MCF 10A (cell line): ENCODE results near the gene CES3. TPM values are rescaled to one million over a fixed set of nuclear protein-coding genes. Genes with fewer than 3 reads are reported as not detected.

ENCODE experiments used
- BruUV-seq: library from RNA; stranded (reverse); fragments of 400-500 nt; replicated peaks from 2 replicates; lab custom pipeline; 2021; lab: Mats Ljungman, UMichigan
- CTCF ChIA-PET: fragments of 300-600 bp; sonication (Branson Sonifier 250); formaldehyde crosslinking; extraction: SDS; loops from one replicate; lab custom pipeline; 2021; ENCODE audit warnings: antibody characterized with exemption, inconsistent platforms; lab: Yijun Ruan, JAX
- POLR2A ChIA-PET: fragments of 300-600, 350-650 bp; sonication (Branson Sonifier 250); formaldehyde crosslinking; extraction: SDS; loops from one replicate; lab custom pipeline; 2020; ENCODE audit warnings: antibody characterized with exemption, inconsistent platforms; lab: Yijun Ruan, JAX
- DNase-seq: peaks from one replicate; pipeline ENCODE4 v3.0.0-alpha.2; 2018; ENCODE audit not compliant: unreplicated experiment
- H3K27ac Mint-ChIP-seq: one replicate; pipeline ENCODE4 v1.8.0; 2022; ENCODE audit warnings: mild to moderate bottlenecking, low read depth, mixed read lengths; ENCODE audit not compliant: unreplicated experiment
- H3K27me3 Mint-ChIP-seq: one replicate; pipeline ENCODE4 v1.8.0; 2022; ENCODE audit warnings: mixed read lengths; ENCODE audit not compliant: insufficient read depth, unreplicated experiment
- H3K36me3 Mint-ChIP-seq: one replicate; pipeline ENCODE4 v1.8.0; 2022; ENCODE audit warnings: mild to moderate bottlenecking, moderate library complexity, mixed read lengths; ENCODE audit not compliant: insufficient read depth, unreplicated experiment
- H3K4me1 Mint-ChIP-seq: one replicate; pipeline ENCODE4 v1.8.0; 2022; ENCODE audit warnings: mixed read lengths; ENCODE audit not compliant: insufficient read depth, unreplicated experiment
- H3K4me3 Mint-ChIP-seq: one replicate; pipeline ENCODE4 v1.8.0; 2022; ENCODE audit warnings: mild to moderate bottlenecking, moderate library complexity, mixed read lengths; ENCODE audit not compliant: unreplicated experiment
- H3K9me3 Mint-ChIP-seq: one replicate; pipeline ENCODE4 v1.8.0; 2022; ENCODE audit warnings: mixed read lengths; ENCODE audit not compliant: unreplicated experiment
- CTCF ChIP-seq: fragments of 200-600 bp; IDR thresholded peaks from one replicate; pipeline ENCODE4 v1.8.0; 2022; ENCODE audit warnings: antibody characterized with exemption, mild to moderate bottlenecking; ENCODE audit not compliant: unreplicated experiment
- intact Hi-C: fragments of 100-400 bp; cut with micrococcal nuclease; formaldehyde crosslinking; loops from 2 replicates; pipeline ENCODE4 v1.14.1; 2022
- total RNA-seq: library from RNA; stranded (reverse); gene quantifications from 2 replicates; pipeline ENCODE4 v1.2.3, GENCODE V29; 2022

The CES3 gene
- total RNA-seq, 1 experiment from 2014 or later = 0.65 TPM

GRCh38 chr16:67006930-67007658, 46.0 kb downstream of the CES3 start:
- Mint-ChIP-seq H3K27me3 (no peaks in the 10 kb centered on the region), H3K4me3 (no peak overlapping the region), H3K9me3 (no peaks in the 10 kb centered on the region), H3K36me3 (no peaks in the 10 kb centered on the region), H3K27ac (no peak overlapping the region), H3K4me1 (peaks cover 7% of the 10 kb centered on the region)
- POLR2A ChIA-PET = interaction anchor here (1.0 to 1.5 kb wide), 3 partner anchors 9 to 19 kb away, joined by 3 to 4 read pairs (median 3); partner anchors contain the start of gene CES4A
- CTCF ChIA-PET = interaction anchor here (0.8 to 2.4 kb wide), 5 partner anchors 11 to 52 kb away, joined by 3 to 11 read pairs (median 4); no protein-coding TSS in a partner anchor
- intact Hi-C loops = no loop called here
- TF ChIP-seq CTCF = no peak
- DNase-seq = peak; percentile 52
- no TSS peak for BruUV-seq

GRCh38 chr16:67009158-67009557, 48.1 kb downstream of the CES3 start:
- no peak for DNase-seq
- Mint-ChIP-seq H3K4me3 (no peak overlapping the region), H3K27ac (no peak overlapping the region), H3K9me3 (no peaks in the 10 kb centered on the region), H3K27me3 (no peaks in the 10 kb centered on the region), H3K4me1 (peaks cover 7% of the 10 kb centered on the region), H3K36me3 (no peaks in the 10 kb centered on the region)
- intact Hi-C loops = no loop called here
- POLR2A ChIA-PET = no interaction called here
- CTCF ChIA-PET = no interaction called here
- TF ChIP-seq CTCF = no peak
- no TSS peak for BruUV-seq

- H3K36me3 Mint-ChIP-seq = no peaks in the 10 kb centered on the region
- no peaks in the 10 kb centered on the region for H3K27me3 Mint-ChIP-seq
- H3K27ac Mint-ChIP-seq = no peak overlapping the region
- H3K4me3 Mint-ChIP-seq = no peak overlapping the region
- H3K9me3 Mint-ChIP-seq = no peaks in the 10 kb centered on the region
- ChIA-PET CTCF (interaction anchor here (0.7 to 2.8 kb wide), 3 partner anchors 19 to 89 kb away, joined by 3 to 14 read pairs (median 4); no protein-coding TSS in a partner anchor), POLR2A (no interaction called here)
- no peak for TF ChIP-seq CTCF
- peaks cover 7% of the 10 kb centered on the region for H3K4me1 Mint-ChIP-seq
- intact Hi-C loops = loop anchor here (10.0 kb wide), 1 partner anchor 56 kb away; no protein-coding TSS in a partner anchor
- BruUV-seq = no TSS peak
- DNase-seq = no peak
These were observed 50.2 kb downstream of the CES3 start for GRCh38 chr16:67011274-67011673.

- H3K4me1 Mint-ChIP-seq = no peaks in the 10 kb centered on the region
- no peak for DNase-seq
- no peak overlapping the region for H3K27ac Mint-ChIP-seq
- H3K27me3 Mint-ChIP-seq = no peaks in the 10 kb centered on the region
- no peak overlapping the region for H3K4me3 Mint-ChIP-seq
- no peaks in the 10 kb centered on the region for H3K36me3 Mint-ChIP-seq
- no peak for TF ChIP-seq CTCF
- intact Hi-C loops = loop anchor here (10.0 kb wide), 1 partner anchor 59 kb away; no protein-coding TSS in a partner anchor
- H3K9me3 Mint-ChIP-seq = no peaks in the 10 kb centered on the region
- POLR2A ChIA-PET = interaction anchor here (0.6 to 1.0 kb wide), 2 partner anchors 9 to 1130 kb away, joined by 3 read pairs; no protein-coding TSS in a partner anchor
- CTCF ChIA-PET = interaction anchor here (0.6 to 2.8 kb wide), 6 partner anchors 15 to 655 kb away, joined by 3 to 14 read pairs (median 3); no protein-coding TSS in a partner anchor
- no TSS peak for BruUV-seq
These were observed 52.3 kb downstream of the CES3 start for GRCh38 chr16:67013233-67013822.
